HG03039 (cell line): ENCODE measurements around the gene HYI.
"Not testable (repeated sequence)": the region's sequence is repeated elsewhere in the genome, so short reads cannot be mapped to it uniquely, and the experiment has no call there.

Experiments
- ATAC-seq: cut with Tn5 transposase; IDR thresholded peaks from one replicate; pipeline ENCODE4 v1.9.1; 2021; ENCODE audit warnings: mild to moderate bottlenecking, moderate library complexity; ENCODE audit not compliant: unreplicated experiment

The HYI gene

GRCh38 chr1:43465505-43466067 lies 11.9 kb upstream of the HYI start:
- ATAC-seq: no peak

- no peak for ATAC-seq
Measured at GRCh38 chr1:43464681-43465504, 11.2 kb upstream of the HYI start.

GRCh38 chr1:43463479-43463878 lies 9.7 kb upstream of the HYI start:
- ATAC-seq: no peak

GRCh38 chr1:43460988-43461693 lies 7.4 kb upstream of the HYI start:
- ATAC-seq: no peak

- ATAC-seq: not testable (repeated sequence)
Measured at GRCh38 chr1:43458379-43458778, 4.6 kb upstream of the HYI start.

GRCh38 chr1:43455213-43455889 lies 1.6 kb upstream of the HYI start:
- no peak for ATAC-seq

GRCh38 chr1:43454270-43455011 lies 710 bp upstream of the HYI start:
- no peak for ATAC-seq

- ATAC-seq: no peak
Measured at GRCh38 chr1:43452789-43453441, 816 bp downstream of the HYI start.

- ATAC-seq: no peak
Measured at GRCh38 chr1:43451701-43452532, 1.8 kb downstream of the HYI start.

GRCh38 chr1:43451157-43451591 lies 2.6 kb downstream of the HYI start:
- no peak for ATAC-seq

GRCh38 chr1:43450251-43450941 lies 3.3 kb downstream of the HYI start:
- no peak for ATAC-seq

GRCh38 chr1:43449708-43450069 lies 4.0 kb downstream of the HYI start:
- ATAC-seq: no peak

- ATAC-seq: no peak
Measured at GRCh38 chr1:43448955-43449707, 4.6 kb downstream of the HYI start.

- ATAC-seq: no peak
Measured at GRCh38 chr1:43447891-43448708, 5.6 kb downstream of the HYI start.

- no peak for ATAC-seq
Measured at GRCh38 chr1:43446881-43447835, 6.6 kb downstream of the HYI start.

- no peak for ATAC-seq
Measured at GRCh38 chr1:43446388-43446740, 7.4 kb downstream of the HYI start.
